ENCODE data around the gene FGFR1OP2.
A peak's percentile ranks its signal among the peaks of the same experiment; 100 is the strongest.

Gene FGFR1OP2

GRCh38 chr12:27003421-27004381, 65.4 kb downstream of the FGFR1OP2 start (continued):
- no peak for TF ChIP-seq MEIS1 (CRISPR knock-in tag; IDR thresholded peaks at IDR 0.05; ENCODE audit: borderline replicate concordance)
- TF ChIP-seq ZNF311 (tag by site-specific recombination; IDR thresholded peaks at IDR 0.05; ENCODE audit: borderline replicate concordance) = no peak
- TF ChIP-seq ZFP69B (tag by site-specific recombination; IDR thresholded peaks at IDR 0.05) = no peak
- no peak for TF ChIP-seq ZNF704 (tag by site-specific recombination; IDR thresholded peaks at IDR 0.05)
- TF ChIP-seq ZNF169 (tag by site-specific recombination; IDR thresholded peaks at IDR 0.05) = no peak
- TF ChIP-seq ZNF366 (tag by site-specific recombination; conservative IDR thresholded peaks at IDR 0.05) = peak; percentile 52
- TF ChIP-seq KLF7 (tag by site-specific recombination; IDR thresholded peaks at IDR 0.05; ENCODE audit: borderline replicate concordance) = peak; percentile 77; the same call in 1 of the 2 replicates
- TF ChIP-seq ZNF660 (tag by site-specific recombination; IDR thresholded peaks at IDR 0.05) = no peak
- TF ChIP-seq FEZF1 (tag by site-specific recombination; IDR thresholded peaks at IDR 0.05) = peak; percentile 94
- TF ChIP-seq ZNF501 (tag by site-specific recombination; IDR thresholded peaks at IDR 0.05) = peak; percentile 93
- peak; percentile 56; the same call in 1 of the 2 replicates for TF ChIP-seq ZNF549 (tag by site-specific recombination; IDR thresholded peaks at IDR 0.05)
- no peak for TF ChIP-seq ZBTB48 (tag by site-specific recombination; IDR thresholded peaks at IDR 0.05)
- TF ChIP-seq ZNF391 (tag by site-specific recombination; IDR thresholded peaks at IDR 0.05; ENCODE audit: borderline replicate concordance, low read depth) = peak; percentile 86; the same call in 1 of the 2 replicates
- no peak for TF ChIP-seq ZNF157 (tag by site-specific recombination; IDR thresholded peaks at IDR 0.05)
- TF ChIP-seq ZNF521 (tag by site-specific recombination; IDR thresholded peaks at IDR 0.05) = no peak
- TF ChIP-seq ZNF707 (tag by site-specific recombination; IDR thresholded peaks at IDR 0.05) = no peak
- no peak for TF ChIP-seq ZNF223 (tag by site-specific recombination; IDR thresholded peaks at IDR 0.05)
- peak; percentile 95 for TF ChIP-seq ZBTB44 (tag by site-specific recombination; IDR thresholded peaks at IDR 0.05)
- TF ChIP-seq ZSCAN16 (tag by site-specific recombination; IDR thresholded peaks at IDR 0.05) = 0 out of 2 replicates have a peak, but pooled peaks have one; percentile 50
- TF ChIP-seq ZNF580 (tag by site-specific recombination; IDR thresholded peaks at IDR 0.05) = peak; percentile 98
- TF ChIP-seq GLI2 (tag by site-specific recombination; IDR thresholded peaks at IDR 0.05; ENCODE audit: borderline replicate concordance, low read depth) = peak; percentile 74
- no peak; the same call in 1 of the 2 replicates for TF ChIP-seq PRDM10 (tag by site-specific recombination; IDR thresholded peaks at IDR 0.05)
- TF ChIP-seq ZNF600 (tag by site-specific recombination; IDR thresholded peaks at IDR 0.05) = peak; percentile 48; the same call in 1 of the 2 replicates
- peak; percentile 52; the same call in 1 of the 2 replicates for TF ChIP-seq ZBTB8A (tag by site-specific recombination; IDR thresholded peaks at IDR 0.05)
- TF ChIP-seq ZNF548 (tag by site-specific recombination; IDR thresholded peaks at IDR 0.05) = no peak
- TF ChIP-seq, protein P1, sequence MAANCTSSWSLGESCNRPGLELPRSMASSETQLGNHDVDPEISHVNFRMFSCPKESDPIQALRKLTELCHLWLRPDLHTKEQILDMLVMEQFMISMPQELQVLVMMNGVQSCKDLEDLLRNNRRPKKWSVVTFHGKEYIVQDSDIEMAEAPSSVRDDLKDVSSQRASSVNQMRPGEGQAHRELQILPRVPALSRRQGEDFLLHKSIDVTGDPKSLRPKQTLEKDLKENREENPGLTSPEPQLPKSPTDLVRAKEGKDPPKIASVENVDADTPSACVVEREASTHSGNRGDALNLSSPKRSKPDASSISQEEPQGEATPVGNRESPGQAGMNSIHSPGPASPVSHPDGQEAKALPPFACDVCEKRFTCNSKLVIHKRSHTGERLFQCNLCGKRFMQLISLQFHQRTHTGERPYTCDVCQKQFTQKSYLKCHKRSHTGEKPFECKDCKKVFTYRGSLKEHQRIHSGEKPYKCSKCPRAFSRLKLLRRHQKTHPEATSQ (tag by site-specific recombination; IDR thresholded peaks at IDR 0.05) = no peak
- no peak for TF ChIP-seq KLF9 (tag by site-specific recombination; IDR thresholded peaks at IDR 0.05; ENCODE audit: low read depth)
- no peak for TF ChIP-seq ZNF514 (tag by site-specific recombination; IDR thresholded peaks at IDR 0.05)
- TF ChIP-seq BCL11B (tag by site-specific recombination; IDR thresholded peaks at IDR 0.05; ENCODE audit: low read depth) = peak; percentile 90
- TF ChIP-seq KLF10 (tag by site-specific recombination; IDR thresholded peaks at IDR 0.05) = peak; percentile 74
